NOMO-1 treated with DMSO at 0.1 percent for 48 hours (cell line): ENCODE results near the gene C1orf210.

Source experiments
- DNase-seq: peaks from one replicate; lab custom pipeline; 2025; ENCODE audit not compliant: unreplicated experiment; lab: John Stamatoyannopoulos, UW

Gene C1orf210

DNA sequence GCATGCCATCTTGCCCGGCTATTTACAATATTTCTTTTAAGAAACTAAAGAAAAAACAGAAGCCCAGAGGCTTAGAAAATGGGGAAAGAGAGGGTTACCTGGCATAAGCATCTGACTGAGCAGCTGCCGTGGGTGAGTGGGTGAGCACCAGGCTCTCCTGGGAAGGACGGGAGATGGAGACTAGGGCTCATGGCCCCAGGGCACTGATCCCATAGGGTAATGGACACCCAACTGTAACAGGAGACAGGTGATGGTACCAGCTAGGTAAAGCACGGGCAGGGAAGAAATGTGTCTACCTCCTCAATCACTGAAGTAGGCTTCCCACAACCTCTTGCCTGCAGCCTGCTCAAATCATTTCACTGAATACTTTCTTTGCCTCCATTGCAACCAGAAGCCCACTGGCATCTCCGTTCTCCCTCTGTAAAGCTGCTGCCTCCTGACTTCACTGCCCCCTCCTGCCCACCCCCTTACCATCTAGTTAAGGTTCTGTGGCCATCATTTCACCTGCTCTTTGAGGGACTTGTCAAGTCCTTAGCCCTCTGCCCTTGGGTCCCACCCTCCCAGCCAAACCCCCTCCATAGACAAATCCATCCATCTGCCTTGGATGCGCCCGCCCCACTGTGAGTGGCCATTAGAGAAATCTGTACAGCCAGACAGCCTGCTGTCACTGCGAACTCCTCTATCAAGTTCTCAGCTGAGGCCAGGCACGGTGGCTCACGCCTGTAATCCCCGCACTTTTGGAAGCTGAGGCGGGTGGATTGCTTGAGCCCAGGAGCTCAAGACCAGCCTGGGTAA, 9.4 kb downstream of the C1orf210 start:
- DNase-seq, result no peak

DNA sequence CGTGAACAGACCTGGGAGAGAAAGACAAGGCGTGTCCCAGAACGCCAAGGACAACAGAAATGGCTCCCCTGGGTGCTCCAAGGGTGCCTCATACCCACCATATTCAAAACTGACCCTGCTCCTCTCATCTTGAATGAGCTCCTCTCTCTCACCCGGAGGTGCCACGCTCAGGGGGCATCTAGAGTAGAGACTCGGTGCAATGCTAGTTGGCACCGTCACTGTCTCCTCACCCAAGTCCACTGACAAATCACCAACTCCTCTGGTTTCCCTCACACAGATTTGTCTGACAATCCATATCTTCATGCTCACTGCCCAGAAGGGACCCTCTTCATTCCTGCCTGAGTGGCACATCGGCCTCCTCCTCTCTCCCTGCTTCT, 10.6 kb downstream of the C1orf210 start:
- no peak for DNase-seq

DNA sequence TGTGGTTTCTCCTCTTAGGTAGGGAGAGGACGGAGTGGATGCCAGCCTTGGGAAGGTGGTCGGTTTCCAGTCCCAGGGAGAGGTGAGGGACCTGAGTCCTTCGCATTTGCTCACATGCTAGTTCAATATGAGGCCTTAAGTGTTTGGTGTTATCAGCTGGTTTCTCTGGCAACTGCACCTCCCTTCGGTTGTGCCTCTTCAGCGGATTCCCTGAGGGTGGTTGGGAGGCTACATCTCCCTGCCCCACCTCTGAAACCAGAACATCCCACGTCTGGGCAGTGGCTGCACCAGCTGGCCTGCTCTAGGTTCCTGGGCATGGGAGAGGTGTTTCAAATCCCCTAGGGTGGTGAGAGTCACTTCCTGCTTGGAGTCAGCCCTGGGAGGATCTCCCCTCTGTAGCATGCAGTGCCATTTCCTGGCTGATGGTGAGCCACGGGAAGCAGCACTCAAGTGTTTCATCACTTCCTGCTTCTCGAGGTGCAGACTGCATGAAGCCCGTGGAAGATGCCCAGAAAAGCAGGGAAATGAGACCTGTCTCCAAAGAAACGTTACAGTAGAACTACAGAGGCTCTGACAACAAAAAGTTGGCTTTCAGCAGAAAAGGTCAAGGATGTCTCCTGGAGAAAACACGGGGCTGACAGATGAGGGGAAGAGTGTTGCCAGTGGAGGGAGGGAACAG, 11.1 kb downstream of the C1orf210 start:
- DNase-seq, result peak; percentile 41

DNA sequence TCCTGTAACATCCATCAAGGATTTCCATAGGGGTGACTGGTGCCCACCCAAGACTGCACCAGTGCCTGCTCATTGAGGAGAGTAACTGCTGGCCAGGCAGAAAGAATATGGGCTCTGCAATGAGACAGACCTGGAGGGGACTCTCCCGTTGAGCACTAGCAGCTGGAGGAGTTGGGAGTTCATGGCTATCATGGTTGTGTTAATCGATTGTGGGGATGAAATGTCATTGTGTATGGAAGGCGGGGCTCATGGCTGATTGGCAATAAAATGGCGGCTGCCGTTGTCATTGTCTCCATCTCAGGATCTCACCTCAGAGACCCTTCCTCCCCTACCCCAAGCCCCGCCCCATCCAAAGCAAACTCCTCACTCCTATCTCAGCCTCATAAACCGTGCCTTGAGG, 11.7 kb downstream of the C1orf210 start:
- no peak for DNase-seq

DNA sequence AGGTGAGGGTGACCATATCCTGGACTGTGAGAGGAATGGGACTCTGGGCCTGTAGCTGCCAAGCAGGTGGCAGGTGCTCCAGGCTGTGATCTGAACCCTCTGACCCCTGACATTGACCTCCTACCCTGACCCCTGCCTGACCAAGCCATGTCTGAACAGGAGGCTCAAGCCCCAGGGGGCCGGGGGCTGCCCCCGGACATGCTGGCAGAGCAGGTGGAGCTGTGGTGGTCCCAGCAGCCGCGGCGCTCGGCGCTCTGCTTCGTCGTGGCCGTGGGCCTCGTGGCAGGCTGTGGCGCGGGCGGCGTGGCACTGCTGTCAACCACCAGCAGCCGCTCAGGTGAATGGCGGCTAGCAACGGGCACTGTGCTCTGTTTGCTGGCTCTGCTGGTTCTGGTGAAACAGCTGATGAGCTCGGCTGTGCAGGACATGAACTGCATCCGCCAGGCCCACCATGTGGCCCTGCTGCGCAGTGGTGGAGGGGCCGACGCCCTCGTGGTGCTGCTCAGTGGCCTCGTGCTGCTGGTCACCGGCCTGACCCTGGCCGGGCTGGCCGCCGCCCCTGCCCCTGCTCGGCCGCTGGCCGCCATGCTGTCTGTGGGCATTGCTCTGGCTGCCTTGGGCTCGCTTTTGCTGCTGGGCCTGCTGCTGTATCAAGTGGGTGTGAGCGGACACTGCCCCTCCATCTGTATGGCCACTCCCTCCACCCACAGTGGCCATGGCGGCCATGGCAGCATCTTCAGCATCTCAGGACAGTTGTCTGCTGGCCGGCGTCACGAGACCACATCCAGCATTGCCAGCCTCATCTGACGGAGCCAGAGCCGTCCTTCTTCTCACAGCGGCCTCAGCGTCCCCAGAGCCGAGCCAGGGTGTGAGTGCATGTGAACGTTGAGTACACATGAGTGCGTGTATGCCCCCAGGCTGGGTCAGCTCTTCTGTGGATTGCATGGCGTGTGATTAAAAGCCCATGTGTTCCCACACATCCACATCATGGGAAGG, 12.5 kb downstream of the C1orf210 start:
- DNase-seq, result no peak

DNA sequence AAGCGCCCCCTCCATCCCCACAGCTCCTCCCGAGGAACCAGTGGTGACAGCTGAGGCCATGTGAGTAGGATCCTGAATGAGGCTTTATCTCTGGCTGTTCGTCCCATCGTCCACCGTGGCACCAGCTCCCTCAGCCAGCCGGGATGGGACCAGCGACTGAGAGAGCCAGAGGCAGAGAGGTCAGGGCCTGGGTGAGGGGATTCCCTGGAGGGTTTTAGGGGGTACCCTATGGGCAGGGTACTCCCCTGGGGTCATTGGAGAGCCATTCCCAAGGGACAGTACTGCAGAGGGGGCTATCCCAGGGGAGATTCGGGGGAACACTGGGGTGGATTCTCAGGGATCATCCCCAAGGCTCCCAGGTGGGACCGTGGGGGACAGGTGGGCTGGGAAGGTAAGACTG, 13.2 kb downstream of the C1orf210 start:
- DNase-seq, result no peak

DNA sequence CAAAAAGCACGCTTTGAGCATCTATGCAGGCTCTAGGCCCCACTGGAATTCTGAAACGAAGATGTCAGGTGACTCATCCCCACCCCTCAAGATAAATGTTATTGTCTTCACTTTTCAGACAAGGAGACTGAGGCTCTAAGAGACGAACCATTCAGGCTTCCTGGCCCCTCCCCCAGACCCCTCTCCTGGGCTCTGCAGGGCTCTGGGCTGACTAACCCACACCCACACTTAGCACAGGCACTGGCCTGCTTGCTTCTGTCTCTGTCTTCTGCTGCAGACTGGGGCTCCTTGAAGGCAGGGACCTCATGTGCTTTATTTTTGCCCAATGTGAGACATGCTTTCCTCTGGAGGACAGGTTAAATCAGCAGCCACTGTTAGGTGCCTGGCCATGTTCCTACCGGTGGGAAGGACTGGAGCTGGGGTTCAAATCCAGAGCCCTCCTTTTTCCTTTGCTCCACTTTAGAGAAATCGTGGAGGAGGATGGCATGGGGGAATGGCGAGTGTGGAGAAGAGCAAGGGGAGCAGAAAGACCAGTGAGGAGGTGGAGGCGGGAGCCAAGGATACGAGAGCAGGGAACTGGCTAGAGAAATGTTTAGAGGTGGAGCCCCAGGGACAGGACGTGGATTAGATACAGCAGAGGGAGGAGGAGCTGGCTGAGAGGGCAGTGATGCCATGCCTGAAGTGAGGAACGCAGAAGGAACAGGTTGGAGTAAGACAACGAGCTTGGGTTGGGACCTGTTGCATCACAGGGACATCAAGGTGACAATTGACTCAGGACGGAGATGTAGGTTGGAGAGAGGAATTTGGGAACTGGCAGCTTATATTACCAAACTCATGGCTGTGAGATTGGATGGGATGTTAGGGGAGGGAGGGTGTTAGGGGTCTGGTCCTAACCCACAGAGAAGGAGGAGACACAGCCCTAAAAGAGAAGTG, 13.9 kb downstream of the C1orf210 start:
- no peak for DNase-seq

DNA sequence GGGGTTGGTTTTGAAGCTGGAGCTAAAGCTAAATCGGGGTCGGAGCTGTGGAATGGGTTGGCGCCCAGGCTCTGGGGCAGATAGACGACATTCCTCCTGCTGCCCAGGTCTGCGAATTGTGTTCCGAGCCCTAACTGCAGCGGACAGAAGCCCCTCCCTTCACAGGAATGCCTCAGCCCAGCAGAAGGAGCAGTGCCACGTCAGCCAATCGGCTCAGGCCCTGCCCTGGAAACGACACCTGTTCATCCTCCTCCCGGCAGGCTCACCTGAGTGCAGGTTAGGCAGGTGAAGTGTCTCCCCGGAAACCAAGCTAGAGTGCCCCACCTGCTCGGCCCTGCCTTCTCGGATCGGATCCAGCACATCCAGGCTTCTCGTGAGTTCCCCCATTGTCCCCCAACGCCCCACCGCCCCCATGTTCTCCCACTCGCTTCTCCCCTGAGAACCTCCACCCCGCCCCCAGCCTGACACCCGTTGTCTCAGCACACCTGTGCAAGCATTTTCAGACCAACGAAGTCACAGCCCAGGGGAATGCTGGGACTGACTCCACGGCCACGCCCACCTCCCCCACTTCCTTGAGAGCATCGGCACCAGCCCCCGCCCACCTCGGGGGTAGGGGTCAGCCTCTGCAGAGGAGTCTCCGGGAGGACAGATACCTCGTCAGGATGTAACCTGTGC, 14.8 kb downstream of the C1orf210 start:
- DNase-seq, result no peak

DNA sequence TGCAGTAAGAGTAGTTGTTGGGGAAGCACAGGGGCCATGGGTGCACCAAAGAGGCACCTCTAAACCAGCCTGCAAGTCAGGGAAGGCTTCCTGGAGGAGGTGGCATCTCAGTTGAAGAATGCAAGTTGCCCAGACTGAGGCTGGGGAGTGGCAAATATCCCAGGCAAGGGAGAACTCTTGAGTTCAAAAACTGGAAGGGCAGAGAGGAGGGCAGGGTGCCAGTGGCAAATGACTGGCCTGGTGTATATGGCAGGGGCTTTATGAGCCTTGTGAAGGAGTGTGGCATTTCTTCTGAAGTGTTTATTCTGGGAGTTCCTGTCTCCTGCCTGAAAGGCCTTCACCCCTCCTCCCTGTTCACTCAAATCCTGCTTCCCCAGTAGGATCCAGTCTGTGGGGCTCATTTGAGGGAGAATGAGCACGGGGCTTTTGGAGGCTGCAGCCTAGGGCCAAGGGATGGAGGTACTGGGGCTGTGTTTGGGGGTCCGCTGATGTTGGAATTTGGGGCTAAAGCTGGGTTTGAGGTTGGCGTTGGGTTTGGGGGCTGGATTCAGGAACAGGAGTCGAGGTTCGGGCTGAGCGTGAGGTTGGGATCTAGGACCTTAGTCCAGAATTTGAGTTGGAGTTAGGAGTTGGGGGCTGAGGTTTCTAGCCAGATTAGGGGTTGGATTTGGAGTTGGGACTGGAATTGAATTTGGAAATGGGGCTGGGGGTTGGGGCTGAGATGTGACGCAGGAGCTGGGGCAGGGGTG, 15.6 kb downstream of the C1orf210 start, which contains the start of gene TMEM125:
TSS of gene TMEM125 (plus strand) at position 357 of the 749 bp plus-strand sequence. CDS start 2,740 bp downstream, outside the sequence.
- DNase-seq, result no peak

DNA sequence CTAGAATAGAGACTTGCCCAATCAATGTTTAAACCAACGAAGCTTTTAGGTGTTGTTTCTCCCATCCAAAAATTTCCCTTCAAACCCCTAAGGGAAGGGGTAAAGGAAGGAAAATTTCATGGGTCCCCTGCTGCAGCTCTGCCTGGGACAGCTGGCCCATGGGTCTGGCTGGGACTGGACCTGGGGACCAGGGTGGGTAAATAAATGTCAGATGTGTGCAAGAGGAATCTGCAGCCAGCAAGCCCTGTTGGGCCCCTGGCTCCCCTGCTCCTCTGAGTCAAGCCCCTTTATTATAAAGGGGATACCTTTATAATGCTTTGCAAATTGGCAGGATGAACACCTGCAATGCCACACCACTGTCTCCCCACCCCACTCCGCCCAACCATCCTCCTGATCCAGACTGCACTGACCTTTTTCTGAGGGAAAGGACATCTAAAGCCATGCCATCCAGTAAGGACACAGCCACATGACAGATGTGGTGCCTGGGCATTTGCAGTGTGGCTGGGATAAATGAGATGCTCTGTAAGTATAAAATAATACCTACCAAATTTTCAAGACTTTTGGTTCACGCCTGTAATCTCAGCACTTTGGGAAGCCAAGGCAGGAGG, 17.5 kb downstream of the C1orf210 start:
- no peak for DNase-seq

DNA sequence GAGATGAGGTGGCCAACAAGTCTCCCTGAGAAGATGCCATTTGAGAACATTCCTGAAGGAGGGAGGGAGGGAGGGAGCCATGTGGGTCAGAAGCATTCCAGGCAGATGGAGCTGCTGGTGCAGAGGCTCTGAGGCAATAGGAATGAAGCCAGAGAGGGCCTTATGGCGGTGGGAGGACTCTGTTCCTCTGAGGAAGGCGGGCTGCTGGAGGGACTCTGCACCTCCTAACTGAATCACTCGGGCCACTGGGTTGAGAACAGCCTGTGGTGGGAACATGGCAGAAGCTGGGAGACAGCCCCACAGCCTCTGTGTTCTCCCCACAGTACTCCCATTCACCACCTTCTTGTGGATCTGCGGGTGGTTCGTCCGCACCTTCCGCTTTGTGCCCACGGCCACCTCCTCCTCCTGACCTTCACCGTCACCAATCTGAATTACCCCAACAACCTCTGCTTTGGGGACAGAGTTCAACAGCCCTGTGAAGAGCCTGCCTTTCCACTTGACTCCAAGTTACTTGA, 18.0 kb downstream of the C1orf210 start:
- no peak for DNase-seq

DNA sequence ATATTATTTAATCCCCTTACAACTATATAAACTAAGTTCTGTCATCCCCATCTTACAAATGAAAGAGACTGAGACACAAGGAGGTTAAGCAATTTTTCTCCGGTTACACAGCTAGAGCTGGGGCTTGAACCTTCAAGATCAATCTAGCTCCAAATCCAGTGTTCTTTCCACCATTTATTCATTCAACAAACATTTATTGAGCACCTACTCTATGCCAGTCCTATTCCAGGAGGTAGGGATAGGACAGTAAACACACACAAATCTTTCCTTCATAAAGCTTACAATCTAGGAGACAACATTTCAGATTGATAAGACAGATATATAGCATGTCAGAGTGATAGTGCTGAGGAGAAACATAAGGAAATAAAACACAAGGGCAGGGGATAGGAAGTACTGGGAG, 18.5 kb downstream of the C1orf210 start:
- no peak for DNase-seq

DNA sequence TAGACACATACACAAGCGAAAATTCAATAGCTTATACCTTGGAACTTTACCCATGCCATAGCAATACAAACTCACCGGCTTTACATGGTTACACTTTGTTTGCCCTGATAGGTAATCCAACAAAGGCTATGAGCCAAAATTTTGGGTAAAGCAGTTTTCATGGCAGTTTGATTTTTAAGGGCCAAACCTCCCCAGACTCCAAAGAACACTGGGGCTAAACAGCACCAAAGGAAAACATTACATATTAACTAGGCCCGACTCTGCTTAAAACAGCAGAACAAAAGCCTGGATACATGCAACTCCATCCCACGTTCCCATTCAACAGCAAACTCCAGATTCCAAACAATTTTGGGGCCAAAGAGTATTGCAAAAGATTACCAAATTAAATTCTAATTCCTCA, 19.9 kb downstream of the C1orf210 start:
- no peak for DNase-seq

DNA sequence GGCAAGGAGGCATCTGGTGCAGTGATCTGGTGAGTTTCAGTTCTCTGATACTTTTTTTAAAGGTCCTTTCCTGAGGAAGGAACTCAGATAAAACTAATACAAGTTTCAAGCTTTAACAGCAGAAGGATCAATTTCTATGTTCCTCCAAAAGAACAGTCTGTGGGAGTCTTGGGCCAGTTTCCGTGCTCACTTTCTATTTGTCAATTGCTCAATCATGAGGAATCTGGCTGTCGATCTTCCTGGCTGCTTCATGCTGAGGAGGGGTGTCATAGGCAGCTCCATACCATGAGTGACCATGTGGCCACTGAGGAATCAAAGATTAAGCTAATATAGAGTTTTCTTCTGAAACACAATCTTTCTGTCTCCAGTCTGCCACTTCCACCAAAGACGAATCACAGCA, 27.0 kb downstream of the C1orf210 start:
- DNase-seq, result no peak

DNA sequence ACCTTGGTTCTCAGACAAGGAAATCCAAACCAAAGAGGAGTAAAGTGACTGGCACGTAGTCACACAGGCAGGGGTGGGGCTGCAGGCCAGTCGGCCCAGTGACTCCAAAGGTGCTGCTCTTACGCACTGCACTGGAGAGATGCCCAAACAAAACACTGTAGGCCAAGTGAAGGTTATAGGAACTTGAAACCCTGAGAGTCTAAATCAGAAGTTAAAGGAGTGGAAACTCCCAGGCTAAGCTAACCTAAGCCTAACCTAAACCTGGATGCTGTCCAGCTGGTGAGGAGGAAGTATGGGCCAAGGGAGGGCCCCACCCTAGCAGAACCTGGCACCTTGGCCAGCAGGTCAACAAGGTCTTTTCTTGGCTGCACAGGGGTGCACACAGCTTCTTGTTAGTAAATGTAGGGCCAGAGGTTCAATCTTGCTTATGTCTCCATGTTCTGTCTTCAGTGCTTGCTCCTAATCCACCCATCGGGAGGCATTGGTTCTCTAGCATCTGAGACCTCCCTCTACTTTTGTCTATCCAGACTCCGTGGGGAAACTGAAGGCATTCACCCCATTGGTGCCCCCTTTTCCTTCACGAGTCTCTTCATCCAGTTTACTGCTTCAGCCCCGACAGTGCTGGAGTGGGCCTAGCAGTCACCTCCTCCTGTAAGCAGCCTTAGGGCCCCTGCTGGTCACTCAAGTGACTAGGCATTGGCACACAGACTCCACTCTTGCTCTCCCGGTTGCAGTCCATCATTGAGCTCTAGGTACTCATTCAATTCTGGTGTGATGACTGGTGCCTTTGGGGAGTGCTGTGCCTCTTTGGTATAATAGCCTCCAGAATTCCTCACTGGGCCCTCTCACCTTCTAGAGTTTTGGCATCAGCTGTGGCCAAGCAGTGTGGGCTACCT, 28.5 kb downstream of the C1orf210 start:
- no peak for DNase-seq

DNA sequence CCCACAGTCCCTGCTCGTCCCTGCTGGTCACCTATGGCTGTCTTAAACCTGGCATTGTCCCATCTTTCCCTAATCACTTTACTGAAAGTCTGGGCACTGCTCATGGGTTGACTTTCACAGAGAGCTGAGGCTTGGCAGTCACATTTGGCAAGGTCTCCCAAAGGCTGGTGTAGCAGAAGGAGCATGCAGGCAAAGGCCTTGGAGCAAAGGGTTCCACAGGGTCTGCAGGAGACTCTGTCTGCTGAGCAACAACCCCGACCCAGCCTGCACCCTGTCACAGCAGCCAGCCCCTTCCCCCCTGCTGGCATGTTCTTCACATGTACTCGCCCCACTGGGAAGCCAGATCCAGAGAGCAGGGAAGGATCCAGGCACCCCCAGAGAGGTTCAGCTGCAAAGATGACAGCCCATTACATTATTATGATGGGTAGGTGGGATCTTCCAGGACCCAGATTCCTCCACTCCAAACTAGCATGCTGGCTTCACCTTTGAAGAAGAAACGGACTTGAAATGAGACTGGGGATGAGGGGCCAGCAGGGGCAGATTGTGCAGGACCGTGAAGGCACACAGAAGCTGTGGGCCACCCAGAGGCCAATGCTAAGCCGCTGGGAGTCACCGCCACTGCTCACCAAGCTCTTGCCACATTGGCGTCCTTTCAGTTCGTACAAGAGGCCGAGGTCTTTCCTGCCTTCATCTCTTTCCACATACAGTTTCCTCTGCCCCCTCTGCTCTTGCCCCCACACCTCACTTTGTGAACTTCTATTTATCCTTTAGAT, 29.8 kb downstream of the C1orf210 start:
- DNase-seq, result no peak

DNA sequence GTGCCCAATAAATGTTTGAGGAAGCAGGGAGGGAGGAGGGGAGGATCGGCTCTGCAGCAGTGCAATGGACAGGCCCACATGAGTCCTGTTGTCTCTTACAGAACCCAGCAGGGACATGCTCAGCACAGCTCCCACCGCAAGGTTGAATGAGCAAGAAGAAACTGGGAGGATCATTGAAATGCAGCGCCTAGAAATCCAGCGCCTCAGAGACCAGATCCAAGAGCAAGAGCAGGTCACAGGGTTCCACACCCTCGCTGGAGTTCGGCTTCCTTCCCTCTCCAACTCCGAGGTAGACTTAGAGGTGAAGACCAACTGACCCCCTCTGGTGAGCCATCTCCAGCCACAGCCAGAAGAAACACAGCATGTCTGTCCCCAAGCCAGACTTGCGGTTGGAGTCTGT, 31.5 kb downstream of the C1orf210 start:
- DNase-seq, result no peak
